Astrocyte (in vitro differentiated cells and primary cell): ENCODE data around the gene DLG3. TPM values are rescaled to one million over a fixed set of nuclear protein-coding genes. Genes with fewer than 3 reads are reported as not detected.

ENCODE experiments used
- DNase-seq: peaks from one replicate; pipeline ENCODE4 v3.0.0-alpha.2; 2010; ENCODE audit warnings: low read depth
- FAIRE-seq: peaks from 2 replicates; lab custom pipeline; 2011; peaks lifted over from hg19 to GRCh38; lab: Jason Lieb, UNC
- H2AFZ ChIP-seq: 2 replicates; pipeline ENCODE4 v1.6.0; 2012; ENCODE audit warnings: low read depth, low read length, inconsistent platforms
- H3K27ac ChIP-seq: 2 replicates; pipeline ENCODE4 v1.5.1; 2011; ENCODE audit warnings: low read depth, low read length, inconsistent platforms
- H3K27me3 ChIP-seq: 2 replicates; pipeline ENCODE4 v1.6.0; 2011; ENCODE audit warnings: low read length, inconsistent platforms; ENCODE audit not compliant: insufficient read depth
- H3K36me3 ChIP-seq: 2 replicates; pipeline ENCODE4 v1.5.1; 2011; ENCODE audit warnings: low read length, inconsistent platforms; ENCODE audit not compliant: insufficient read depth
- H3K4me1 ChIP-seq: 2 replicates; pipeline ENCODE4 v1.5.1; 2011; ENCODE audit warnings: low read length, inconsistent platforms; ENCODE audit not compliant: insufficient read depth
- H3K4me2 ChIP-seq: 2 replicates; pipeline ENCODE4 v1.6.0; 2012; ENCODE audit warnings: low read length, inconsistent platforms
- H3K4me3 ChIP-seq: 2 replicates; pipeline ENCODE4 v1.5.1; 2011; ENCODE audit warnings: low read depth, mild to moderate bottlenecking, low read length, inconsistent platforms; ENCODE audit not compliant: insufficient read depth
- H3K79me2 ChIP-seq: 2 replicates; pipeline ENCODE4 v1.6.0; 2012; ENCODE audit warnings: mild to moderate bottlenecking, low read length, inconsistent platforms; ENCODE audit not compliant: insufficient read depth
- H3K9ac ChIP-seq: 2 replicates; pipeline ENCODE4 v1.6.0; 2012; ENCODE audit warnings: mild to moderate bottlenecking, low read length, inconsistent platforms
- H3K9me3 ChIP-seq: 2 replicates; pipeline ENCODE4 v1.5.1; 2012; ENCODE audit warnings: low read depth, mild to moderate bottlenecking, low read length, inconsistent platforms; ENCODE audit not compliant: insufficient read depth
- H4K20me1 ChIP-seq: 2 replicates; pipeline ENCODE4 v1.6.0; 2012; ENCODE audit warnings: low read length, inconsistent platforms; ENCODE audit not compliant: insufficient read depth
- H3K27ac Mint-ChIP-seq: one replicate; pipeline ENCODE4 v1.8.0; 2021; ENCODE audit warnings: mild to moderate bottlenecking, mixed read lengths; ENCODE audit not compliant: unreplicated experiment
- H3K27me3 Mint-ChIP-seq: one replicate; pipeline ENCODE4 v1.8.0; 2021; ENCODE audit warnings: low read depth, mixed read lengths; ENCODE audit not compliant: unreplicated experiment
- H3K36me3 Mint-ChIP-seq: one replicate; pipeline ENCODE4 v1.8.0; 2021; ENCODE audit warnings: low read depth, mixed read lengths; ENCODE audit not compliant: unreplicated experiment
- H3K4me1 Mint-ChIP-seq: one replicate; pipeline ENCODE4 v1.8.0; 2021; ENCODE audit warnings: low read depth, mixed read lengths; ENCODE audit not compliant: unreplicated experiment
- H3K4me3 Mint-ChIP-seq: one replicate; pipeline ENCODE4 v1.8.0; 2021; ENCODE audit warnings: mild to moderate bottlenecking, moderate library complexity, mixed read lengths; ENCODE audit not compliant: unreplicated experiment
- H3K9me3 Mint-ChIP-seq: one replicate; pipeline ENCODE4 v1.8.0; 2021; ENCODE audit warnings: mild to moderate bottlenecking, mixed read lengths; ENCODE audit not compliant: unreplicated experiment
- CTCF ChIP-seq: IDR thresholded peaks from 2 replicates; pipeline ENCODE4 v1.5.1; 2011; ENCODE audit warnings: low read depth, mild to moderate bottlenecking, inconsistent platforms, low read length, moderate library complexity; ENCODE audit not compliant: insufficient read depth
- EZH2 ChIP-seq: IDR thresholded peaks from 2 replicates; pipeline ENCODE4 v1.6.1; 2012; ENCODE audit warnings: mild to moderate bottlenecking, low read length, inconsistent platforms; ENCODE audit not compliant: insufficient read depth
- total RNA-seq: library from RNA; stranded (reverse); gene quantifications from 2 replicates; pipeline ENCODE4 v1.2.1, GENCODE V29; 2021

Gene DLG3
- total RNA-seq, 1 donor from 2014 or later, result 15.2 TPM

- H2AFZ ChIP-seq, result peak overlapping the region; percentile 71
- H4K20me1 ChIP-seq, result no peaks in the 10 kb centered on the region
- Mint-ChIP-seq H3K4me3 (peak overlapping the region; percentile 87), H3K4me1 (no peaks in the 10 kb centered on the region), H3K27ac (peak overlapping the region; percentile 62), H3K36me3 (no peaks in the 10 kb centered on the region), H3K9me3 (no peaks in the 10 kb centered on the region), H3K27me3 (peaks cover 11% of the 10 kb centered on the region)
- H3K27me3 ChIP-seq, result no peaks in the 10 kb centered on the region
- DNase-seq (no peak), FAIRE-seq (peak; percentile 13)
- peak overlapping the region; percentile 72 for H3K9ac ChIP-seq
- TF ChIP-seq EZH2 (no peak), CTCF (peak; percentile 38)
- no peaks in the 10 kb centered on the region for H3K9me3 ChIP-seq
- H3K4me1 ChIP-seq, result no peaks in the 10 kb centered on the region
- no peaks in the 10 kb centered on the region for H3K36me3 ChIP-seq
- no peaks in the 10 kb centered on the region for H3K79me2 ChIP-seq
- H3K27ac ChIP-seq, result no peak overlapping the region
- H3K4me3 ChIP-seq, result peak overlapping the region; percentile 71
- peak overlapping the region; percentile 83 for H3K4me2 ChIP-seq
Measured at GRCh38 chrX:70452143-70452733, 7.6 kb downstream of the DLG3 start.

GRCh38 chrX:70453024-70453618 lies 8.5 kb downstream of the DLG3 start:
- Histone ChIP-seq H2AFZ (no peak overlapping the region), H3K27ac (no peak overlapping the region), H3K4me3 (peak overlapping the region; percentile 71), H3K9ac (peak overlapping the region; percentile 72), H3K27me3 (no peaks in the 10 kb centered on the region), H3K9me3 (no peaks in the 10 kb centered on the region), H3K4me2 (peak overlapping the region; percentile 83), H3K4me1 (no peaks in the 10 kb centered on the region), H3K79me2 (no peaks in the 10 kb centered on the region), H3K36me3 (no peaks in the 10 kb centered on the region), H4K20me1 (no peaks in the 10 kb centered on the region)
- H3K4me3 Mint-ChIP-seq, result peak overlapping the region; percentile 71
- no peak for DNase-seq
- TF ChIP-seq CTCF (no peak), EZH2 (no peak)
- H3K27ac Mint-ChIP-seq, result no peak overlapping the region
- no peaks in the 10 kb centered on the region for H3K36me3 Mint-ChIP-seq
- peak; percentile 94 for FAIRE-seq
- H3K27me3 Mint-ChIP-seq, result peaks cover 11% of the 10 kb centered on the region
- no peaks in the 10 kb centered on the region for H3K4me1 Mint-ChIP-seq
- H3K9me3 Mint-ChIP-seq, result no peaks in the 10 kb centered on the region
